BLaER1 treated with 17β-estradiol and CSF1 and Interleukin-3, amounts not matched to agents 10 nM and 100 nM (cell line): Measurements from ENCODE around the gene PNCK.
A peak's percentile ranks its signal among the peaks of the same experiment; 100 is the strongest.

Source experiments
- H3K27ac ChIP-seq, 11 experiments: shearing (Covaris generic); formaldehyde crosslinking; 2 replicates each; pipeline ENCODE4 v1.8.1; 2022
- H3K27me3 ChIP-seq, 11 experiments: shearing (Covaris generic); formaldehyde crosslinking; 2 replicates each; pipeline ENCODE4 v1.8.1; 2022
- H3K36me3 ChIP-seq, 11 experiments: shearing (Covaris generic); formaldehyde crosslinking; 2 replicates each; pipeline ENCODE4 v1.8.1; 2022
- H3K4me1 ChIP-seq, 10 experiments: shearing (Covaris generic); formaldehyde crosslinking; 2 replicates each; pipeline ENCODE4 v1.8.1; 2022
- H3K4me2 ChIP-seq, 11 experiments: shearing (Covaris generic); formaldehyde crosslinking; 2 replicates each; pipeline ENCODE4 v1.8.1; 2022
- H3K4me3 ChIP-seq, 10 experiments: shearing (Covaris generic); formaldehyde crosslinking; 2 replicates each; pipeline ENCODE4 v1.8.1; 2022
- H3K9ac ChIP-seq, 11 experiments: shearing (Covaris generic); formaldehyde crosslinking; 2 replicates each; pipeline ENCODE4 v1.8.1; 2022
- H3K9me3 ChIP-seq, 11 experiments: shearing (Covaris generic); formaldehyde crosslinking; replicated peaks in 1 of 11; 2 replicates each; pipeline ENCODE4 v1.8.1; 2022
- H4K20me1 ChIP-seq, 11 experiments: shearing (Covaris generic); formaldehyde crosslinking; 2 replicates each; pipeline ENCODE4 v1.8.1; 2022
- Cebpa-rat ChIP-seq, 11 experiments: shearing (Covaris generic); IDR thresholded peaks; 2 replicates each; pipeline ENCODE4 v1.8.1; 2022

The PNCK gene

GRCh38 chrX:153644356-153645125, 29.1 kb downstream of the PNCK start:
- Histone ChIP-seq H3K27ac (no peak overlapping the region), H3K4me2 (peak overlapping the region; percentile 51 to 72 (median 60)), H3K27me3 (peaks cover 64 to 96% (median 70%) of the 10 kb centered on the region in 11 experiments), H3K36me3 (no peaks in the 10 kb centered on the region), H3K4me3 (peak overlapping the region in 8 of 10 experiments; percentile 25 to 51 (median 38); a peak in 10 of 20 replicates), H3K9ac (no peak overlapping the region), H3K9me3 (peaks cover 6 to 45% (median 29%) of the 10 kb centered on the region in 11 experiments; a peak in 14 of 22 replicates), H4K20me1 (peaks cover 0 to 25% (median 0%) of the 10 kb centered on the region in 11 experiments; a peak in 8 of 22 replicates), H3K4me1 (peaks cover 24 to 44% (median 38%) of the 10 kb centered on the region in 10 experiments; a peak in 19 of 20 replicates)
- TF ChIP-seq Cebpa-rat (IDR thresholded peaks at IDR 0.05): no peak

DNA sequence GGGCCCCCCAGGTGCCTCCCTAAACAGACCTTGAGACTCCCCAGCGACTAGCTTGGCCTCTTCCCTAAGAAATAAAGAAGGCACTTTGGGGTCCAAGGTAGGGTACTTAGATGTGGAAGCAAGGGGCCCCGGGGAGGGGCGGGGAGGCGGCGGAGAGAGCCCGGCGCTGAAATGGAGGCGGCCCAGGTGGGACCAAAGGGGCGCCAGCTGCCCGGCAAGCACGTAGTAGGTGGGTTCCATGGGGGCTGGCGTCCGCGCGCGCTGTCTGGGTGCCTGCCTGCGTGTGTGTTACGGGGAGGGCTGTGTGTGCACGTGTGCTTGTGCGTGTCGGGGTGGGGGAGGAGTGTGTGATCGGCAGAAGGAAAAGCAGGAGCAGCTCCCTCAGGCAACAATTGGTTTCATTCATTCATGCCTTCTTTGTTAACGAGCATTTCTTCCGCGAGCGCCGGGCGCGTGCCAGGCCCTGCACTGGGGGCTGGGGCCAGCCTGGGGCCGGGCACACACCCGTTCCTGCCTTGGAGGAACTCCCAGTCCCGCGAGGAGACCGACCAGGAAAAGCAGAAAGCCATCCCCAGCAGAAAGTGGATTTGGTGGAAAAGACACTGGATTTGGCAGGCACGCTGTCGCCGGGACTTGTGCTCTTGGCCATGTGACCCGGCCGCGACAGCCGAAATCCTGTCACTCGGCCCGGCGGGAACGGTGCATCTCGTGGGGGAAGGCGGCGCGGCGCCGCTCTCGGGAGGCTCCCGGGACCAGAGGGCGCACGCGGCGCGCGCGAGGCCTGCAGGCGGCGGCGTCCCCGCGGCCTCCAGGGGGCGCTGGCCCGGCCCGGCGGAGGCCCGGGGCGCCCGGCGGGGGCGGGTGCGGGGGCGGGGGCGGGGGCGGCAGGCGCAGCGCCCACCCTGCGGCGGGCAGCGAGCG, 29.9 kb downstream of the PNCK start:
- Histone ChIP-seq H3K4me1 (peaks cover 24 to 53% (median 46%) of the 10 kb centered on the region in 10 experiments; a peak in 19 of 20 replicates), H3K27me3 (peaks cover 61 to 100% (median 69%) of the 10 kb centered on the region in 11 experiments), H3K4me3 (peak overlapping the region in 9 of 10 experiments; percentile 28 to 61 (median 44); a peak in 16 of 20 replicates), H3K9ac (no peak overlapping the region), H3K27ac (no peak overlapping the region), H3K9me3 (peaks cover 4 to 38% (median 23%) of the 10 kb centered on the region in 11 experiments; a peak in 14 of 22 replicates), H3K36me3 (no peaks in the 10 kb centered on the region), H3K4me2 (peak overlapping the region; percentile 59 to 87 (median 78)), H4K20me1 (peaks cover 0 to 26% (median 0%) of the 10 kb centered on the region in 11 experiments; a peak in 8 of 22 replicates)
- TF ChIP-seq Cebpa-rat (IDR thresholded peaks at IDR 0.05): no peak

GRCh38 chrX:153642655-153643430, 30.8 kb downstream of the PNCK start:
- Histone ChIP-seq H4K20me1 (peaks cover 0 to 28% (median 4%) of the 10 kb centered on the region in 11 experiments; a peak in 9 of 22 replicates), H3K4me1 (peaks cover 24 to 61% (median 55%) of the 10 kb centered on the region in 10 experiments; a peak in 19 of 20 replicates), H3K9me3 (peaks cover 0 to 30% (median 15%) of the 10 kb centered on the region in 11 experiments; a peak in 14 of 22 replicates), H3K9ac (no peak overlapping the region), H3K4me2 (peak overlapping the region; percentile 59 to 87 (median 73); a peak in 21 of 22 replicates), H3K4me3 (peak overlapping the region in 9 of 10 experiments; percentile 19 to 48 (median 29); a peak in 10 of 20 replicates), H3K27ac (no peak overlapping the region), H3K36me3 (no peaks in the 10 kb centered on the region), H3K27me3 (peaks cover 52 to 100% (median 69%) of the 10 kb centered on the region in 11 experiments)
- no peak for TF ChIP-seq Cebpa-rat (IDR thresholded peaks at IDR 0.05)

DNA sequence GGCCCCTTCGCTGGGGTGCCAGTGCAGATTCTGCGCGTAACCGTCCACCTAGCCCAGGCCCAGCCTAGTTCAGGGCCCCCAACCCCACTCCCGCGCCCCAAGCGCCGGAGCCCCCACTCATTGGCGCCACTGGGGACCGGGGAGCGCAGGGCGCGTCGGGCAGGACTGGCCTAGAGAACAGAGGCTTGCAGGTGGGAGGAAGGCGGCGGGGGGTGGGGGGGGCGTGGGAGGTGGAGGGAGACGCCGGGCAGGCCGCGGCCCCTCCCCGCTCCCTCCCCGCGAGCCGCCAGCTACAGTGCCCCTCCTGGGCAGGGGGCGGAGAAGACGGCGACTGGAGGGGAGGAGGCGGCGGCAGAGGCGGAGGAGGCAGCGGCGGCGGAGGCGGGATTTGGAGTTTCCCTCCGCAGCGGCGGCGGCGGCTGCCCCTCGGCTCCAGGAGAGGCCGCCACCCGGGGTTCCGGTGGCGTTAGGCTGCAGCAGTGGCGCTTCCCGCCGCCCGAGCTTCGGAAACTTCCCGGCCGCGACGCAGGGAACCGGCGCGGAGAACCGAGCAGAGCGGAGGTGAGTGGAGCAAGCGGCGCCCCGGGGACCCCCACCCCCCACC, 31.5 kb downstream of the PNCK start:
- H3K27me3 ChIP-seq: peaks cover 45 to 100% (median 69%) of the 10 kb centered on the region in 11 experiments
- peak overlapping the region in 7 of 10 experiments; percentile 29 to 48 (median 35); a peak in 8 of 20 replicates for H3K4me3 ChIP-seq

DNA sequence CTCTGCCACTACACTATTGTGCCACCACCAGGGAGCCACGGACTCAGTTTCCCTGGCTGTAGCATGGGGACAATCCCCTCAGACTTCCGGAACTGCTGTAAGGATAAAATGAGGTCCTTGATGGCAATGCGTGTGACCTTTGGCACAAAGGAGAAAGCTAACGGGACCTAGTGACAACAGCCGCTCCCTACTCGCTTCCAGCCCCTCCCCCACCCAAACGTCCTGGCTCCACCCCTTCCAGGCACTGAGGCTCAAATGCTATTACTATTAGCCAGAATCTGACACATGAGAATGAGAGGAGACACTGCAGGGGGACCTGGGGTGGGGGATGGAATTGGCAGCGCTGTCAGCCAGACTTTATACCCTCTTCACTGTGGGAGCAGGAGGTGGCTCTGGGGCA, 32.0 kb downstream of the PNCK start:
- Histone ChIP-seq H4K20me1 (peaks cover 0 to 38% (median 5%) of the 10 kb centered on the region in 11 experiments; a peak in 11 of 22 replicates), H3K4me1 (peaks cover 24 to 73% (median 67%) of the 10 kb centered on the region in 10 experiments; a peak in 19 of 20 replicates), H3K27me3 (peaks cover 40 to 100% (median 68%) of the 10 kb centered on the region in 11 experiments), H3K9me3 (peaks cover 0 to 23% (median 13%) of the 10 kb centered on the region in 11 experiments; a peak in 12 of 22 replicates), H3K36me3 (no peaks in the 10 kb centered on the region), H3K27ac (0 out of 22 replicates have a peak overlapping the region, but pooled peaks of 1 of the 11 experiments have one; percentile 61), H3K4me3 (0 out of 20 replicates have a peak overlapping the region, but pooled peaks of 2 of the 10 experiments have one; percentile 34 to 45), H3K4me2 (peak overlapping the region; percentile 59 to 87 (median 73)), H3K9ac (peak overlapping the region in 1 of 11 experiments; percentile 43; a peak in 1 of 22 replicates)
- no peak for TF ChIP-seq Cebpa-rat (IDR thresholded peaks at IDR 0.05)

More for the DNA sequence above, 31.5 kb downstream of the PNCK start:
- H3K9ac ChIP-seq: no peak overlapping the region
- H3K27ac ChIP-seq: no peak overlapping the region
- H4K20me1 ChIP-seq: peaks cover 0 to 34% (median 4%) of the 10 kb centered on the region in 11 experiments; a peak in 10 of 22 replicates
- peaks cover 24 to 68% (median 62%) of the 10 kb centered on the region in 10 experiments; a peak in 19 of 20 replicates for H3K4me1 ChIP-seq
- peak overlapping the region; percentile 59 to 87 (median 73) for H3K4me2 ChIP-seq
- H3K36me3 ChIP-seq: no peaks in the 10 kb centered on the region
- TF ChIP-seq Cebpa-rat (IDR thresholded peaks at IDR 0.05): no peak
- peaks cover 0 to 25% (median 13%) of the 10 kb centered on the region in 11 experiments; a peak in 12 of 22 replicates for H3K9me3 ChIP-seq

DNA sequence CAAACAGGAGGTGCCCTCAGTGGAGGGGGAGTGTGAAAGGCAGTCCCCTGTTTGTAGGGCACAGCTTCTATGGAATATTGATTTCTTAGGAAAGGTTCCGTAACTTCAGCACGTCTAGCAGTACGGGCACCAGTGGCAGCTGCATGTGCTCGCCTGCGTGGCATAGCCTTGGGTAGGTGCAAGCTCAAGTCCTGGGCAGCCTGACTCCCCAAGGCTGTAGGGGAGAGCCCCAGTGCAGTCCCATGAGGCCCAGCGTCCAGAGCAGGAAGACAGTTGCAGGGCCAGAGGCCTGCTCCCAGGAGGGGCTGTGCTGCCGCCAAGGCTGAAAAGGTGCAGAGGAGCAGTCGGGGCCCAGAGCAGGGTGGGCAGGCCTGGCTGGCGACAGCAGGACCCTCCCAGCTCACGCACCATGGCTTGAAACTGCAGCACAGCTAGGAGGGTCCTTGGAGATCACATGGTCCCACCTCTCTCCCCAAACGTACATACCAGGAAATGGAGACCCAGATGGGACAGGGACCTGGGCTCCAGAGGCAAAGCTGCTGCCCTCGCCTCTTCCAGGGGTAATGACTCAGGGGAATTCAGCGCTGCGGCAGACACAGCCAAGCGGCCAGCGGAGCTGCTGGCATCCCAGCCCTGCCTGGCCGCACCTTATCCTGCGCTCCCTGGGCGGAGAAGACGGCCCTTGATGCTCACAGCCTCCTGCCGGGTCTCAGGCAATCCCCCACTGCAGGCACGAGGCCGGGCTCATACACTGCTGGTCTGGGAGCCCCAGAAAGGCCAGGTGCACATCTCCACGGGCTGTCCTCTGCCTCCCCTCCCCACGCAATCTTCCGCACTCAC, 32.7 kb downstream of the PNCK start:
- peaks cover 33 to 100% (median 68%) of the 10 kb centered on the region in 11 experiments for H3K27me3 ChIP-seq
- no peaks in the 10 kb centered on the region for H3K36me3 ChIP-seq
- H3K4me3 ChIP-seq: no peak overlapping the region
- H3K27ac ChIP-seq: peak overlapping the region in 8 of 11 experiments; percentile 2 to 61 (median 48); a peak in 15 of 22 replicates
- H3K9me3 ChIP-seq: peaks cover 0 to 20% (median 13%) of the 10 kb centered on the region in 11 experiments; a peak in 12 of 22 replicates
- H4K20me1 ChIP-seq: peaks cover 0 to 40% (median 9%) of the 10 kb centered on the region in 11 experiments; a peak in 11 of 22 replicates
- H3K9ac ChIP-seq: peak overlapping the region in 8 of 11 experiments; percentile 17 to 55 (median 36); a peak in 11 of 22 replicates
- H3K4me2 ChIP-seq: peak overlapping the region; percentile 59 to 87 (median 73)
- TF ChIP-seq Cebpa-rat (IDR thresholded peaks at IDR 0.05): no peak
- peaks cover 24 to 79% (median 73%) of the 10 kb centered on the region in 10 experiments; a peak in 19 of 20 replicates for H3K4me1 ChIP-seq
